HL-60 (cell line): Measurements from ENCODE around the gene PHLDA2.

Experiments used
- DNase-seq, 2 experiments: peaks; one replicate each; pipeline ENCODE4 v3.0.0-alpha.2; 2010 to 2020; ENCODE audit warnings: low read depth in 1 of 2, low spot score in 1 of 2
- H3K27ac ChIP-seq: fragments of 250-450 bp; sonication (Bioruptor Pico); replicated peaks from 2 replicates; pipeline ENCODE4 v1.5.1; 2020; ENCODE audit warnings: mild to moderate bottlenecking, moderate library complexity
- H3K27me3 ChIP-seq: fragments of 250-450 bp; sonication (Bioruptor Pico); 2 replicates; pipeline ENCODE4 v1.5.1; 2021; ENCODE audit warnings: mild to moderate bottlenecking, moderate library complexity; ENCODE audit not compliant: insufficient read depth, poor library complexity, severe bottlenecking
- H3K4me3 ChIP-seq: replicated peaks from 2 replicates; pipeline ENCODE4 v1.5.1; 2011; ENCODE audit warnings: mild to moderate bottlenecking, control low read depth, low read length; ENCODE audit not compliant: insufficient read depth
- CTCF ChIP-seq: IDR thresholded peaks from one replicate; pipeline ENCODE4 v1.5.1; 2011; ENCODE audit warnings: low read length, control low read depth, inconsistent platforms; ENCODE audit not compliant: insufficient read depth
- GABPA ChIP-seq: IDR thresholded peaks from 2 replicates; pipeline ENCODE4 v1.6.1; 2012; ENCODE audit warnings: low read depth
- POLR2AphosphoS5 ChIP-seq: IDR thresholded peaks from 2 replicates; pipeline ENCODE4 v1.6.1; 2012; ENCODE audit warnings: low read depth
- REST ChIP-seq: IDR thresholded peaks from 2 replicates; pipeline ENCODE4 v1.6.1; 2012; ENCODE audit warnings: low read depth; ENCODE audit not compliant: insufficient replicate concordance
- SPI1 ChIP-seq: IDR thresholded peaks from 2 replicates; pipeline ENCODE4 v1.6.1; 2012; ENCODE audit warnings: low read depth, mild to moderate bottlenecking, borderline replicate concordance

The PHLDA2 gene

GRCh38 chr11:2915473-2915872, 13.7 kb downstream of the PHLDA2 start:
- DNase-seq: no peak
- TF ChIP-seq REST (no peak), SPI1 (no peak), POLR2AphosphoS5 (no peak), GABPA (no peak), CTCF (no peak)
- Histone ChIP-seq H3K4me3 (no peak overlapping the region), H3K27me3 (no peaks in the 10 kb centered on the region), H3K27ac (no peak overlapping the region)

- no peak overlapping the region for H3K4me3 ChIP-seq
These were observed 14.6 kb downstream of the PHLDA2 start for GRCh38 chr11:2914455-2915195.

More at GRCh38 chr11:2914455-2915195, 14.6 kb downstream of the PHLDA2 start:
- TF ChIP-seq SPI1: no peak
- TF ChIP-seq REST: no peak
- TF ChIP-seq GABPA: no peak
- TF ChIP-seq POLR2AphosphoS5: no peak
- no peak for TF ChIP-seq CTCF
- DNase-seq: no peak
- Histone ChIP-seq H3K27ac (no peak overlapping the region), H3K27me3 (no peaks in the 10 kb centered on the region)
